Stimulated activated CD8-positive, alpha-beta memory T cell treated with anti-CD3 and anti-CD28 coated beads, Interleukin-4, amount 100 ng/mL, for 48 hours (primary cell): ENCODE results near the gene COL28A1.
"Not testable (repeated sequence)": the region's sequence is repeated elsewhere in the genome, so short reads cannot be mapped to it uniquely, and the experiment has no call there.

Experiments
- DNase-seq: peaks from one replicate; pipeline ENCODE4 v3.0.0-alpha.2; 2020

Gene COL28A1

DNA sequence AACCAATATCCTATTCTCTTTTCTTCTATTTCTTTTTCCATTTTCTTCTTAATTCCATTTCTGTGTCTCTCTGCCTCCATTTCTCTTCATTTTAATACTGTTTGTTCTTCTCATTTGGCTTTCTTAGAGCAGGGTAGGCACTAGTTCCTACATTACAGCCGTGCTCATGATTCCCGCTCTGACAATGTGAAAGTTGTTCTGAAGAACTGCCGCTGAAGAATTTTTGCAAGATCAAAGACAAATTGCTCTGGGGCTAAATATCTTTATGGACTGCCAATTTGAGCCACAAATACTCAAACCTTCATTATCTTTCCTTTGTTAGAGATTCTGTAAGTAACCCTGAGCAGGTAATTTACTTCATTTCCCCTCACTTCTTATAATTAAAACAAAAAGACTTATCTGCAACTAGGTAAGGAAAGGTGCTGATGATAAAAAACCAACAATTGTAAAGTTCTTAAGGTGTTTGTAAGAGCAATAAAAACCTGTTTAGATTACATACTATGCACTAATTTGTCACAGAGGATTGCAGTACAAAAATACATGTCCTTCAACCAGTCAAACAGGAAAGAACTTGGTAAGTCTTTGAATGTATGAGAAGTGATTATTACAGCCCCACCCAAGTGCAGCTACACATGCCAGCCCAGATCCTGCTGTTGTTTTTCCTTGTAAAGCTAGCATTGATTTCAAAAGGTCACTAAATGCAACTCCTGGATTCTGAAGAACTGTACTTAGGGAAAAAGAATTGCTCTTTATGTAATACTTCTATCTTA, 127.5 kb downstream of the COL28A1 start:
- DNase-seq, result no peak

DNA sequence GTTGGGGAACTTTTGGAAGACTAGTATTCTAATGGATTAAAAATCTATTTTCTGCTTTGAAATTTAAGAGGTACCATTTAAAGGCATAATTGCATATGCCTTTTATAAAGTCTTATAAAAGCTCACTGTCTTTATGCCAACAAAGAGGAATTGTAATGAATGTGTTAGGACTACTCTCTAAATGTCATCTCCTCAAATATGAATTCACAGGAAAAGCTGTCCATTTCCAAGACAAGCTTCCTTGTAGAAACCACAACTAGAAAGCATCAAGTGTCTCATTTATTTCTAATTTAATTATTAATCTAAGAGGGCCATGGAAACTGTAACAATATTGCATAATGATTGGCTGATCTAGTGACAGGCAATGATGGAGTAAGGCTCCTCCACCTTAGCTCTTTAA, 130.2 kb downstream of the COL28A1 start:
- no peak for DNase-seq

DNA sequence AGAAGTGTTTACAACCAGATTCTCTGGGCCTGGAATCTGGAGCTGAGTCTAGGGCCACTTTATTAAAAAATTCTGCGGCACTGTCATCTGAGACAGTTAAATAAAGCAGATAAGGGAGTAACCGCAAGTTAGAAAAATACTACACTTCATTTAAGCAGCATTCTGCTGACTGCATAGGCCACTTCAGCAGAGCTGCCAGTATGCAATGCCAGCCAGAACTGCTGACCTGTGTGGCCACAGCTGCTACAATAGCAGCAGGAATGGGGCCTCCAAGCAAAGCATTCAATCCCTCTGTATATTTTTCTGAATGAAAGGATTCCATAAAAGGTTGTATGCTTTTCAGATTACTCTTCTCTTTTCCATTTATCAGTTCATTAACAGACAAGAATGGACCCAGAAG, 136.0 kb downstream of the COL28A1 start:
- no peak for DNase-seq

DNA sequence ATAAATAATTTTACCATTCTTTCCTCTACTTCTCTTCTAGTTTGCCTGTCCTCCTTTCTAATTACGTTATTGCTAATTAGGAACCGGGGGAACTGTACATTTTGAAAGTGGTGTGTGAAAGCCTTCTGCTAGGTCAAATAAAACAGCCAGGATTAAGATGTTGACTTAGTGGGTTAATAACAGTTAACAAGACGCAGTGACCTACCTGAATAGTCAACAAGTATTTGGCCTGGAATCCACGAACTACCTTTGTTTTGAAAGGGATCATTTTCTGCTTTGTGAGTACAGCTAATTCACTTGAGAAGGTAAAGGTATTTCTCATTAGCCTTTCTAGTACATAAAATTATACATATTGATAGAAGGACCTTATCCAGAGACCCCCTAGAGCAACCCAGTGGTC, 139.9 kb downstream of the COL28A1 start:
- no peak for DNase-seq

DNA sequence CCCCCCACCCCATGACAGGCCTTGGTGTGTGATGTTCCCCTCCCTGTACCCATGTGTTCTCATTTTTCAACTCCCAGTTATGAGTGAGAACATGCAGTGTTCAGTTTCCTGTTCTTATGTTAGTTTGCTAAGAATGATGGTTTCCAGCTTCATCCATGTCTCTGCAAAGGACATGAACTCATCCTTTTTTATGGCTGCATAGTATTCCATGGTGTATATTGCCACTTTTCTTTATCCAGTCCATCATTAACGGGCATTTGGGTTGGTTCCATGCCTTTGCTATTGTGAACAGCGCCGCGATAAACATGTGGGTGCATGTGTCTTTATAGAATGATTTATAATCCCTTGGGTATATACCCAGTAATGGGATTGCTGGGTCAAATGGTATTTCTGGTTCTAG, 147.5 kb downstream of the COL28A1 start:
- DNase-seq, result not testable (repeated sequence)

DNA sequence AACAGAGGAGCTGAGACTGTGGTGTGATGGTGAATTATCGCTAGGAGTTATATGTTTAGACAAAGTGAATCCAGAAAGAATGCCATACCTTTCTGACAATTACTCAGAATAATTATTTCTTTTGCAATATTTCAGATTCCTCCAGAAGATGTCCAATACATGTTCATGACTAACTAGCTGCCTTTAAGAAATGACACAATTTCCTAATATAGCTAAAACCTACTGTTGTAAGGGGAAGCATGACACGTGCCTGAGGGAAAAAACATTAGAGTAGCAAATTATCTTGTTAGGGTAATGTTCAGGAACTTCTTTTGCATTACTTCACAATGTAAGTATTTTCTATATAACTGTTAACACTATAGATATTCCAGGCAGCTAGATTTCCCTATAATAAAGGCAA, 150.3 kb downstream of the COL28A1 start:
- DNase-seq, result no peak

DNA sequence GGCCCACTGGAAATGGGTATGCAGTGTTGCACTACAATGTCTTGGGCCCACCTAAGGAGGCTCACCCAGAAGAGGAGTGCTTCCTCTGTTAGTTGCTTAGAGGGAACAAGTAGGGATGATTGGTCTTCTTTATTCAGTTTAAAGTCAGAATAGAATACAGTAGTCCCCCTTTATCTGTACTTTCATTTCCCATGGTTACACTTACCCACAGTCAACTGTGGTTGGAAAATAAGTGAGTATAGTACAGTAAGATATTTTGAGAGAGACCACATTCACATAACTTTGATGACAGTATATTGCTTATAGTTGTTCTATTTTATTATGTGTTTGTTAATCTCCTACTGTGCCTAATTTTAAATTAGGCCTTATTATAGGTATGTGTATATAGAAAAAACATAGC, 151.4 kb downstream of the COL28A1 start:
- DNase-seq, result no peak

DNA sequence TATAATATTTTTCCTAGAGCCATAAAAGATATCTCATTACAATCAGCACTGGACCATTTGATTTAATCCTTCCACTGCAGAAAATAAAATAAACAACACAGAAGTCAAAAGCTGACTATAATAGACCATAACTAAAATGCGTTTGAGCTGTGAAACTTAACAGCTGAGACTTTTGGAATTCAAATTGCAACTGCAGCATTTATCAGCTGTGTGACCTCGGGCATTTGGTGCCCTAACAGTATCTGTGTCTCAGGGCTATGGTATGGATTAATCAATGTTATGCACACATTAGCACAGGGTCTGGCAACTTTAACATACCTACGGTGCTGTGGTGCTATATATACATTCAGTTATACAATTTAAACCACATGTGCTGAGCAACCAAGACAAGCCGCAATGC, 160.1 kb downstream of the COL28A1 start:
- no peak for DNase-seq

DNA sequence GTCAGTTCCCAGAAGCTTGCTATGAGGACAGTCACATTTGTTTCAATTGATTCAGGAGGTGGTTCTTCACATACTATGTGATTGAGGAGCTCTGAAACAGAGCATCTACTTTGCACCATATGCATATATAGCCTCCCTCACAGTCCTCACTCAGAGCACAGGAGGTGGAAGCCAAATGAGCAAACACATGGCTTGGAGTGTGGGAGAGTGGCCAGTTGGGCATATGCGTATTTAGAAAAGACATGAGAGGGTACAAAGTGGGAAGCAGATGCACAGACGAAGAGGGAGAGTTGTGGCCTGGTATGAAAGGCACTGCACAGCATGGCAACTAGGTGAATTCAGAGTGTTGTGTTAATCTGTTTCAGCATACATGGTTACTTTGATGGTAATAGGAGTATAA, 165.6 kb downstream of the COL28A1 start:
- DNase-seq, result no peak

DNA sequence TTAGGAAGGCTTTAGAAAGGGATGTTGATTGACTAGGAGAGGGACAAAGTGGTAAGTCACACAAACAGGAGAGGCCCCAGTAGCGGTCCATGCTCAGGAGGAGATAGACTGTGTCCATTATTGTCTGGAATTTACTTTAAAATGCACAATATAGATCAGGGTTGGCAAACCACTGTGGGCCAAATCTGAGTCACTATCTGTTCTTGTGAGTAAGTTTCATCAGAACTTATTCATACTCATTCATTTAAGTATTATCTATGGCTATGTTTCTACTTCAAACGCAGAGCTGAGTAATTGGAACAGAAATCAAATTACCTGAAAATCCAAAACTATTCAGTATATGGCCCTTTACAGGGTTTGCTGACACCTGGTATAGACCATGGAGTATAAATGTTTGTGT, 166.5 kb downstream of the COL28A1 start:
- DNase-seq, result no peak

DNA sequence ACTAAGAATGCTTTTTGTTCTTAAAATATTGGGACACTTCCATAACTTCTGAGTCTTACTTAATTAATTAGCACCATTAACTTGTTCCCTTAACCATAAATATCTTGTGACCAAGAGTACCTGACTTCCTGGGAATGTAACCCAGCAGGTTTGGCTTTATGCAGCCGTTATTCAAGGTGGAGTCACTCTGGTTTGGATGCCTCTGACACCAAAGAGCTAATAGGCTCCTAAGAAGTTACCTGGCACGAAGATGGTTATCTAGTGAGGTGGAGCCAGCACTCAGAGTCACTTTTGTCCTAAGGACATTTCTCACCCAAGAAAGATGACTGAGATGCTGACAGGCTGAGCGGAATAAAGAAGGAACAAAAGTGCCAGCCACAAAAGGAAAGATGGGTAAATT, 181.0 kb downstream of the COL28A1 start:
- no peak for DNase-seq

DNA sequence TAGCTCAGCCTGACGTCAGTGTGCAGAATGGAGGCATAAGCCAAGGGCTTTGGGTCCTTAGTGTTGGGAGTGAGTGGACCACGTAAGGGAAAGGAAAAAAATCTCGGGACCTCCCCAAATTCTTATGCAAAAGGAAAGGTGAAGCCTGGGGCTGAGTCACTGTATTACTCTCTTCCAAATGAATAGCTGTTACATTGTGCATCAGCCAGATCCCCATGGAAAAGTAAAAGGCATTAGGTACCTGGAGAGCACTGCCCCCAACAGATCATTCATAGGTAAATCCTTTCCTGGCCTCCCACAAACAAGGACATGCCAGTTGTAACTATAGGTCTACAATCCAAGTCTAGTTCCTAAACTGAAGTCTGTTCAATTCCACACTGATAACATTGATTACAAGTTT, 182.8 kb downstream of the COL28A1 start:
- DNase-seq, result no peak

DNA sequence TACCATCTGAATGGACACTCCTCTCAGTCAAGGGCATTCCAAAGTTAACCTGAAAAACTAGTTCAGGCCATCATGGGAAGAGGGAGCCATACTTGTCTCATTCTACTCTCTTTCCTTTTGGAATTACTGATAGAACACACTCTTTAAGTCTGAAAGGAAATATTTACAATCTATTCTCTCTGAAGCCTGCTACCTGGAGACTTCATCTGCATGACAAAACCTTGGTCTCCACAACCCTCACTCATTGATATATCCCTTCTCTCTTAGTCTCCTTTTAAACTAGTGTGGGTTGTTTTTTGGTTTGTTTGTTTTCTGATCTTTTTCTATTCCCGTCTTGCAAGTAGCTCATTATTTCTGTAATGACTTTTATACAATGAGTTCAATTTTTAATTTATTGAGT, 183.8 kb downstream of the COL28A1 start:
- DNase-seq, result no peak

DNA sequence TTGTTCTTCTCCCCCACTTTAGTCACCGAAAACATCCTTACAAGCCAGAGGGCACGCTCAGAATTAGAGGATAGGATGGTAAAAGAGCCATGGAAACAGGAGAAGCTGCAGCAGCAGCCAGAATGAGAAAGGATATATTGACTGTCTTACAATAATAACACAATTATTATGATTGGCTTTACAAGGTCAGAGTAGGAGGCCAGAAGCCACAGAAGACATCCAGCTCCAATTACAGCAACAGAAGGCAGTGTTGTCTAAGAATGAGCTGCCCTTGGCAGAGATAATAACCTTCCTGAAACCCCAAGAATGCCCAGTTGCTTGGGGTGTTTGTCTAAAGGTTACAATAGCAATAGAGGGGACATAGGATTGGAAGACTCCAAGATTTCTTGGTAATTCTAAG, 184.5 kb downstream of the COL28A1 start:
- DNase-seq, result no peak

DNA sequence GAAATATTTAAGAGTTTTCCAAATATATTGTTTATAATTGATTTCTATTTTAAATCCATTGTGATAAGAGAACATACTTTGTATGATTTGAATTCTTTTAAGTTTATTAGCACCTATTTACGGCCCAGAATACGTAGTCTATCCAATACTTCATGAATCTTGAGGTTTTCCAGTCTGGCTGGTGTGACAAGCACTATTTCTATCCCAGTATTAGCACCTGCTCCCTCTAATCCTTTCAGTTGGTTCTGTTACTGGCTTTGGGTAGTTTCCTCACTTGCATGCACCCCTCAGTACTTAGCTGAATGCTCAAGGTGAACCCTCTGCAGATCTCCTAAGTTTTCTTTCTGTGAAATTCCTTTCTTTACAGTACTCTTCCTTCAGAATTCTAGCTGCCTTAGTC, 186.5 kb downstream of the COL28A1 start:
- DNase-seq, result no peak

DNA sequence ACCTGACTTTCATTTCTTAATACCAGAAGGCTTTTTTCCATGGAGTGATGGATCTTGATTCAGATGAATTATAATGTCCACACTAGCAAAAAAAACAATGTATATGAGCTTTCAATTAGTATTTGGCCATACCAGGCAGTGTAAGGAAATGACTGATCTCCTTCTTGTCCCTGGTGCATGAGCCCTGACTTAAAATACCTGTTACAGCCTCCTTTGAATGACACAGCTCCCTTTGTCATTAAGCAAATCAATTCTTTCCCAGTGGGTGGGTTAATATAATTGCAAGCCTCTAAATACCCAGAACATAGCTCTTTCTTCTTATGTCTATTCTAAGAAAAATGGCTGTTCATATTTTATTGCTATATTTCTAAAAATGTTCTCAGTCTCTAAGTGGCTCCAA, 188.6 kb downstream of the COL28A1 start:
- no peak for DNase-seq

DNA sequence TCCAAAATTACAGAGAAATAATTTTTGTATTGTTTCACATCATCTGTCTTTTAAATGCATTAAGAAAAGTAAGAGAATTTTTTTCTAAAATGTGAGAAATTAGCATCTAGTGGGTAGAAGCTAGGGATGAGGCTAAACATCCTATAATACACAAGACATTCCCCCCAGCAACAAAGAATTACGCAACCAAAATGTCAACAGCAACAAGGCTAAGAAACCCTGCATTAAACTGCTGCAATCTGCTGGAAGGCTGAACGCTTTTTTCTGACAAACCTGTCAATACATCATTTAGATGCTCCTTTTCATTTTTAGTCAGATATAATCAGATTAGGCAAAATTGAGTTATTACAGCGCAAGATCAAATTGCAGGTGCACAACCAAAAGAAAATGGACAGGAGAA, 191.1 kb downstream of the COL28A1 start:
- DNase-seq, result no peak

DNA sequence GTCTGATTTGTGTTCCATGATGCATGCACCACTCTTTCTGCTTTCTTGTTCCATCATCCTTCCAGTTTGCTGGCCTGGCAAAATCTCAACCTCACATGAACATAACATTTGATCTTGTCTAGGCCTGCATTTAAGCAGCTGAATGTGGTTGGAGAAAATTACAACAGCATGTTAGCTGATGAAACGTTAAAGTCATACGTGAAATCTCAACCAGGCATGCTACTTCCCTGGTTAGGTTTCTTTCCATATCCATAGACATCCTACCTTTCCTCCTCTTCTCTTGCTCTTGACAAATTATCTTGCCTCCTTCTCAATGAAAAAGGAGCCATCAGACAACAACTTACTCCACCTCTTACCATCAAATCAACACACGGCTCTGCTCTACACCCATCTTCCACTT, 199.8 kb downstream of the COL28A1 start:
- DNase-seq, result no peak

DNA sequence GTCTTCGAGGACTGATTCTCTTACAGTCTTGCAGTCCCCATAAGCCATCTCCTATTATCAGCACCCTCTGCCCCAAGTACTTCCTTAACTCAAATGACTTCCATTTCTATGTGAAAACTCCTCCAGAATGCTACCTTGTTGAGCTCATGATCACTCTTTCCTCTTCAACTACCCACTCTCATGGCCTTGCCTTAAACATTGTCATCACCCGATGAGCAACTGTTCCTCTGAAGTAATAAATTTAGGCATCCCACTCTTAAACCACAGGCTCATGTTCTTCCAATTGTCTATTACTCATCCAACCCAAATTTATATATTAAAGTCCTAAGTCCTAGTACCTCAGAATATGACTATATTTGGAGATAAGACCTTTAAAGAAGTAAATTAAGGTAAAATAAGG, 200.5 kb downstream of the COL28A1 start:
- no peak for DNase-seq

DNA sequence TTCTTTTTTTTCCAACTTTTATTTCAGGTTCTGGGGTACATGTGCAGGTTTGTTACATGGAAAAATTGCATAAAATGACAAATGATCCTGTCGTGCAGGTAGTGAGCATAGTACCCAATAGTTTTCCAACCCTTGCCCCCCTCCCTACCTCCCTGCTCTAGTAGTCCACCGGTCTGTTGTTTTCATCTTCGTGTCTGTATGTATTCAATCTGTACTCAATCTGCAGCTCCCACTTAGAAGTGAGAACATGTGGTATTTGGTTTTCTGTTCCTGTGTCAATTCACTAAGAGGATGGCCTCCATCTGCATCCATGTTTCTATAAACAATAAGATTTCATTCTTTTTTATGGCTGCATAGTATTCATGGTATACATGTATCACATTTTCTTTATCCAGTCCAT, 202.1 kb downstream of the COL28A1 start:
- DNase-seq, result no peak

DNA sequence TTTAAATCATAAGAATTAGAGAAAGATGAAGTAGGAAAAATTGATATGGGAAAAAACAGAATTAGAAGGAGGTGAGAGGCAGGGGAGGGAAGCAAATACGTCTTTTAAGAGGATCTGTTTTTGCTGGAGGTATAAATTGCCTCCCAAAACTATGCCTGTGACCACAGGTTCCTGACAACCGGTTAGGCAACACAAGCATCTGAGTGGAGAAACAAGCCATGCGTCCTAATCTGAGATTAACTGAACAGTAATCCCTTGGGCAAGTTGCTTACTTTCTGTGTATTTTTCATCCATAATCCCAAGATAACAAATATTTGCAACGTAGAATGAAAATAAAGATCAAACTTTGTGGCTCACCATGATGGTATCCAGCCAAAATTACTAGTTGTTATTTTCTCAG, 204.2 kb downstream of the COL28A1 start:
- DNase-seq, result no peak

DNA sequence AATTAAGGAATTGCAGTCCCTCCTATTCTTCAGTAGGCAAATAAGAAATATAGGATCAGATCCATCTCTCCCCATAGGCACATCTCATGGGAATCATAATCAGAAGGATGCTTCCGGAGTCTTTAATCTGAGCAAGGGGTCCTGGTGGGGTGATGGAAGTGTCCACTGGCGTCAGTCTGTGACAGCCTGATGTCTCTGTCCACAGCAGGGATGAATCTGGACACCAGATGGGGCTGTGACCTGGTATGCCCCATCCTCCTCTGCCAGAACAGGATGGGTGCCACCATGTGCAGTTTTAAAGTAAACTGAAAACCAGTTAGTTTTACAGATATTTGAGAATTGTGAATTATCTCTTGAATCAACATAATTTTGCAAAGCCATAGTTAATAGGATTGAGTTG, 204.7 kb downstream of the COL28A1 start:
- DNase-seq, result no peak

DNA sequence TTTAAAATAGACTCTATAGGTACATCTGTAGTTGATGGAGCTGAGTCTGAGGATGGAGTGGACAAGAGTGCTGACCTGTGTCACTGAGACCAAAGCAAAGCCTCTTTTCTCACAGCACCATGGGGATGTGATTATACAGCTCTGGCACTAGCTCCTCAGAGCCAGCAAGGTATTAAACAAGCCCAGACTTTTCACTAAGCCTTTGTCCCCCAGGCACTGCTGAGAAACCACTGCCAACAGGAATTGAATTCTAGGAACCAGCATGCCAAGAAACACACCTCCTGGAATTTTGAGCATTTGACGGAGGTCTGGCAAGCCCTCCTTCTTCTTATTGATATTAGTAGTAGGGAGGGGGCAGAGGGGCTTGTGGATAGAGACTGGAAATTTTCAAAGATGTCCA, 206.3 kb downstream of the COL28A1 start:
- no peak for DNase-seq

DNA sequence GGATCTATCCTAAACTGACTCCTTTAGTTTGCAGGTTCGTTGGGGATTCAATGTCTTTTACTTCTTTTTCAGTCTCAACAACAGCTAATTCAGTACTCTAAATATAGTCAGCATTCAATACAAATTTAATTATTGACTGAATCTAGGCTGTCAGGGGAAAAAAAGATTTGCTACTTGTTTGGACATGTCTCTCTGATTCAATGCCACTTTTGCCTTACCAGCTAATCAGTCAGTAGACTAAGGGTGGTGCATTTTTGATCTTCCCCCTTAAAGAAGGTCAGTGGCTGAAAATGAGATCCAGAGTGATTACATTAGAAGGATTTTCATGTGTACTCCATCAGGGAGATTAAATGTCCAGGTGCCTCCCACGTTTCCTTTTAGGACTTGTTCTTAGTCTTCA, 208.2 kb downstream of the COL28A1 start:
- no peak for DNase-seq

DNA sequence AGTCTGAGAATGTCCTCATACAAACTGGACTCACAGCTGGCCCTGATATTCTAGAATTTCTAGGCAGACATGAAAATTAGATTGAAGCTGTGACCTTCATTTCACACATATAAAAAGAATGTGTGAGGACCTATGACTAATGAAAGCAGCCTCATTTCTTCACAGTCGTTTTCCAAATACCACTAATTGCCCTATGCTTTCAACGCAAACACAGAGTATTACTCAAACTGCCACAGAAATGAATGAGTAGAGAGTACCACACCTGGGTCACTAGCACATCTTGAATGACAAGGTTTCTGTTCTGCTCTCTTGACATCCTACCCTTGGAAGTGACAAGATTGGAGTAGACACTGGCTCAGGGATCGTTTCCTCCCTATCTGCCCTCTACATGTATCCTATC, 211.0 kb downstream of the COL28A1 start:
- no peak for DNase-seq

DNA sequence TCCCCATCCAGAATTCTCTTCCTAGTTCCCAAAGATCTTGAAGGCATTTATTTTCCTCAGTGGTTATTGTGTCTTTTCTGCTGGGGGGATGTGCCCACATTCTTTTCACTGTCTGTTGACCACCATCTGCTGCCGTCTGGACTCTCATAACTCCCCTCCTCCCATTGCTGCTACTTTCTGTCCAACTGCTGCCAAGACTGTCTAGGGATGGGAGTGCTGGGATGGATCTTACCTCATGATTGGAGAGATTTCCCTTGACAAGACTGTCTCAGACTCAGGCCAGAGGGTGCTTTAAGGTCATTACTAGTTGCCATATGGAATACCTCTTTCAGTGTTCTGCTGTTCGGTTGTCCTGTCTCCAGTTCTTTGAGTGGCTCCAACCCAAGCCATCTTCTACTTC, 211.8 kb downstream of the COL28A1 start:
- DNase-seq, result no peak
